Right ventricle myocardium inferior (tissue), 1 donor: ENCODE data around the gene TMBIM1. TPM values are rescaled to one million over a fixed set of nuclear protein-coding genes. Genes with fewer than 3 reads are reported as not detected.

Experiments used
- ATAC-seq: fragments of 200-7000 bp; cut with Tn5 transposase; one replicate; pipeline ENCODE4 v1.9.1; 2020; ENCODE audit warnings: mild to moderate bottlenecking, moderate library complexity
- DNase-seq: peaks from one replicate; pipeline ENCODE4 v3.0.0; 2021; ENCODE audit errors: missing footprints
- intact Hi-C: fragments of 100-400 bp; cut with DNase I; formaldehyde crosslinking; loops from one replicate; pipeline ENCODE4 v1.11.0; 2022
- total RNA-seq: library from RNA; stranded (reverse); fragmentation: NEBNext Ultra II Directional; extraction: Animal tissue kit (Norgen Biotek cat#: 25700); gene quantifications from one replicate; pipeline ENCODE4 v1.2.1, GENCODE V29; 2021
- donor health status: DM: no; HTN: yes; CAD: no; lungs with severe emphysema.

TMBIM1 gene
- total RNA-seq, 1 donor from 2014 or later, result 138 TPM

DNA sequence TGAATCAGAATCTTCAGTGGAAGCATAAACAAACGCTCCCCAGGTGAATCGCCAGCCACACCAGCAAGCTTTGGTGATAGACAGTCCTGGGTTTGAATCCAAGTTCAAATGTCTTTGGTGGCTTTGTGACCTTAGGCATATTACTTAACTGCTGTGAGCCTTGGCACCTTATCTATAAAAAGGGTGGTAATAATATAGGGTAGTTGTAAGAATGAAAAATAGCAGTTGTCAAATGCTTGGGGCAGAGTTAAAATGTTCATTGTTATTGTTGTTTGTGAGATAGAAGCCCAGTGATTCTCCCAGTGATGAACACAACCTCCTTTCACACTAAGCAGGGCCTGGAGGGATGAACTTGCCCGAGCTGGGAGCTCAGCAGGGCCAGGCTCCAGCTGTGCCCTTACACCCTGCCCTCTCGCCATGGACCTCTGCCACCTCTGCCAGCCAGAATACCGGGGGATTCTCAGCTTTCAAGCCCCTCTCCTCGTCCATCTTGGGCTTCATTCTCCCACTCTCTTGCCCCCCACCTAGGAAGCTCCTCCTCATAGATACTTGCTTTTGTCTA lies 6.1 kb upstream of the TMBIM1 start:
- ATAC-seq (no peak), DNase-seq (no peak)
- intact Hi-C loops, result no loop called here

- DNase-seq (no peak), ATAC-seq (no peak)
- intact Hi-C loops, result no loop called here
Observed at GRCh38 chr2:218296847-218297246, 4.5 kb upstream of the TMBIM1 start.

GRCh38 chr2:218296200-218296599 lies 3.9 kb upstream of the TMBIM1 start:
- no peak for ATAC-seq
- no peak for DNase-seq
- intact Hi-C loops, result no loop called here

DNA sequence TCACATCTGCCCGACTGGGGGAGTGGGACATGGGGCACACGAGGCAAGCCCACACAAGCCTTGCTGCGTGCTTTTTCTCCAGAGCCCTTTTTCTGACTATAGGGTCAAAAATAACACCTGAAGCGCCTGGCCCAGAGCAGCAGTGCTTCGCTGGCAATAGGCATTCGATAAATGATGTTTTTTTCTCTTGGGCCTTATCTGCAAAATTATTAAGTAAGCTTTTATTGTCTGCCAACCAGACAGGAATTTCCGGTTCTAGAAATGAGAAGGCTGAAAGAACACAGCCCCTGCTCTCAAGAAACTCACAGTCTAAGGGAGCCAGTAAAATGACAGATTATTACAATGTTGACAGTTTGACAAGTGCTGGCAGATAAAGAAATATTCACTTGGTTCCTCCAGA lies 2.7 kb upstream of the TMBIM1 start:
- ATAC-seq (no peak), DNase-seq (no peak)
- intact Hi-C loops, result no loop called here

DNA sequence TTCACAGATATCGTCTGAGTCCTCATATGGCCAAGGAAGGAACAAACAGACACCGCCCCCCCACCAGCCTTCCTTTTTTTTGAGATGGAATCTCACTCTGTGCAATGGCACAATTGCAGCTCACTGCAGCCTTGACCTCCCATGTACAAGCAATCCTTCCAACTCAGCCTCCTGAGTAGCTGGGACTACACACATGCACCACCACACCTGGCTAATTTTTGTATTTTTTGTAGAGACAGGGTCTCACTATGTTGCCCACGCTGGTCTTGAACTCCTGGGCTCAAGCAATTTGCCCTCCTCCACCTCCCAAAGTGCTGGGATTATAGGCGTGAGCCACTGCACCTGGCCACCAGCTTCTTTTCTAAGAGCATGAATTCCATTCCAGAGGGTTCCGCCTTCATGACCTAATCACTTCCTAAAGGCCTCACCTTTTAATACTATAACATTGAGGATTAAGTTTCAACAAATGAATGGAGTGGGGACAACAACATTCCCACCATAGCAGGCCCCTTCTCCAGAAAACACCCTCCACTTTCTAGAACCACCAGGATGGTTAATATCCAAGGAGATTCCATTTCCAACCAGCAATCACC lies 2.2 kb upstream of the TMBIM1 start:
- intact Hi-C loops, result loop anchor here (5.0 kb wide), 2 partner anchors 73 to 173 kb away; no protein-coding TSS in a partner anchor
- no peak for DNase-seq
- no peak for ATAC-seq

GRCh38 chr2:218293715-218294429 lies 1.6 kb upstream of the TMBIM1 start:
- intact Hi-C loops, result loop anchor here (5.0 kb wide), 2 partner anchors 73 to 173 kb away; no protein-coding TSS in a partner anchor
- ATAC-seq (no peak), DNase-seq (no peak)

DNA sequence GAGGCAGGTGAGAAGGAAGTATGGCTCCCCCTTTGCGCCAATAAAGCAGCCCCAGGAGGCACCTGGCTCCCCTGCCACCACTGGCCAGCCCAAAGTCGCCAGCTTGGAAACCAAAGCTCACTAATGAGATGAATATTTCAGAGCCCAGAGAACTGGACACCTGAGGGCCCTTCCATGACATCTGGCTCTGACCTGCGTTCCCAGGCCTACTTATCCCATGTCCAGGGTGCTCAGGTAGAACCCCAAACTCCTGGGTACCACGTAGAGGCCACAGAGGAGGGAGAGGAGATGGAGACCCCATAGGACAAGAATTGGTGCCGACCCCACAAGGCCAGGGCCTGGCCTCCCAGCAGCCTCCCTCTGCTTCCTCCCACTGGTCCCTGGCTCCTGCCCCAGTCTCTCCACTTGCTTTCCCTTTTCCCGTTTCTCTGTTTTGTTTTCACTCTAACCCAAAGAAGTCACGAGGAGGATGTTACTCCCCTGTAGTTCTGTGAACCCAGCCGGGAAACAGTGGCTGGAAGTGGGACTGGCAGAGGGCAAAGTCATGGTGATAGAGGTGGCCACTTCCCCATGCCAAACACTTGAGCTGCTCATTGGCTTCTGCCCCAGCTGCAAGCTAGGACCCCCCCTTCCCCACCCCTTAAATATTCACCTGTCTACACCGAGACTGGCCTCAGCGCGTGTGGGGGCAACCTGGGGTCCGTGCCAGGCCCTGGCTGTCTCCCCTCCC lies 820 bp downstream of the TMBIM1 start:
- no peak for DNase-seq
- intact Hi-C loops, result loop anchor here (1.0 to 5.0 kb wide), 4 partner anchors 21 to 176 kb away; partner anchors contain the start of genes AAMP and PNKD
- ATAC-seq, result peak; percentile 17

- intact Hi-C loops, result loop anchor here (2.0 to 5.0 kb wide), 3 partner anchors 77 to 177 kb away; no protein-coding TSS in a partner anchor
- no peak for ATAC-seq
- DNase-seq, result no peak
Observed at GRCh38 chr2:218290316-218291261, 1.7 kb downstream of the TMBIM1 start.

DNA sequence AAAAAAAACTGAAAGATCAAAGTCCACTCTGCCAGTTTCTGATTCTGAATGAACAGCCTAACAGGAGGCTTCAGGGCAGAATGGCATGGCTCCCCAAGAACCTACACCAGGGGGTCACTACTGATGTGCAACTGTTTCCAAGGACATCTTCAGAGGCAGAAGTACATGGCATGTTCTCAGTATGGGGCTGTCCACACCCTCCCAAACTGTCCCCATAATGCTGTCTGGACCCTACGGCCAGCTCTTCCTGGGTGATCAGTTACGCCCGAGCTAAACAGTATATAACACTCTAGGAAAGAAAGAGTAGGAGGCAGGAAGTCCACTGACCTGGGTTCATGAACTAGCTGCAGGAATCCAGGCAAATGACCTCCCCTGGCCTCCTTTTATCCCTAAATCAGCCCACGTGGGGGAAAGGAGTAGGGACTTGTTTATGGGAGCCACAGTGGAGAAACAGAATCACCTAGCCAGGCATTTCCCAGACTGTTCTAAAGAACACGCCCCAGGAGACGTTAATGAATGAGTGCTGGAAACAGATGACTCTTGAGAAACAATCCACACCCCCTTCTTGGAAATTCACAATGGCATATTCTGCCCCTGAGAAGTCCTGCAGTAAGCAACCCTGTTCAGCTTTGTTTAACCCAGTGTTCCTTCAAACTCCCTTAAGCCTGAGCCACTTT lies 2.5 kb downstream of the TMBIM1 start:
- no peak for ATAC-seq
- intact Hi-C loops, result loop anchor here (2.0 to 10.0 kb wide), 4 partner anchors 78 to 275 kb away; partner anchors contain the start of genes CNOT9 and USP37

DNA sequence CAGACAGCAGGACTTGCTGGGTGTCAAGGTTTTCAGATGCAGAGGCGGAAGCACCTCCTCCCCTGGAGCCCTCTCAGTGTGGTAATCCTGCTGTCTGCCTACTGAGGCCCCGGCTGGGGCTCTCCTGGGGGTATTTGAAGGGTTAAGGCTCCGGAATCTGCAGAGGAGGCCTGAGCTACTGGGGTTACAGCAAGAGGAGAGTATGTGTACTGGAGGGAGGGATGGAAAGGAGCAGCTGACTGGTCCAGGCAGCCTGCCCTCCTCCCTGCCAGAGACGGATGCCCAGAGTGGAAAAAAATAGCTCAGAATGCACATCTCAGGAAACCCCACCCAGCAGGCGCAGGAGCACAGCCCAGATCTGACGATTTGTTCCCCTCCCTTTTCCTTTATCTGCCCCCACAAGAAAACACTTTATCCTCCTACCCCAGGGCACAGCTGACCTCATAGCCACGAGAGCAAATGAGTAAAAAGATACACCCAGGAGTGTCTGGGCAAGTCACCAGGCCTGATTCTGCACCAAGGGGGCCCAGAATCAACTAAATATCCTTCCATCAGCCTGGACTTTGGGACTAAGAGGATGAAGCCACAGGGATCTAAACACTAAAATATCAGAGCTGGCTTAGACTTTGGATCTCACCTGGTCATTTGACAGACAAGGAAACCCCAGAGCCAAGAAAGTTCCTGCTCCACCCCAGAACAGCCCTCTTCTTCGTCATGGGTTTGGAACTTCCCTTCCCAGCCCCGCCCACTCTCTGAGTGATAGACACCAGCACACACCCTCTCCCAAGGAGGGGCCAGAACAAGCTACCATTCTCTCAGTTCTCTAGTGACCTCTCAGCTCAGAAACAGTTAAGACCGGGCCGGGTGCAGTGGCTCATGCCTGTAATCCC lies 5.5 kb downstream of the TMBIM1 start:
- ATAC-seq (peak; percentile 89), DNase-seq (peak; percentile 93)
- intact Hi-C loops, result loop anchor here (2.0 to 10.0 kb wide), 2 partner anchors 16 to 278 kb away; partner anchors contain the start of genes AAMP, CNOT9, PNKD and USP37

More for the DNA sequence above, 2.5 kb downstream of the TMBIM1 start:
- DNase-seq, result no peak

DNA sequence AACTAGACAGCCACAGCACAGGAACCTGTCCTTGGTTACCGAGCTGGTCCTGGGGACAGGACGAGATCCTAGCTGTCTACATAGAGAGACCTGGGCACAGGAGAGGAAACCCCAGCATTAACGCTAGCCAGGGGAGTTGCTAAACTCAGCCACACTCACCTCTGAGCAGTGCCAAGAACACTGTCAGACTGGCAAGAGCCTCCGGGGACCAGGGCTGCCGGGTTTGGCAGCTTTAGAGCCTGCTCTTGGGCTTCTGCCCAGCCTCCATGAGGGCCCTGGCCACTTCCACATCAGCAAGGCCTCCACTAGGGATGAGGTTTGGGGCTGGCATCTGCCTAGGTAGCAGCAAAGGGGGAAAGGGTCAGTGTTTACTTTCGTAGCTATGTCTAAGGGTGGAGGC lies 6.7 kb downstream of the TMBIM1 start:
- DNase-seq (peak; percentile 77), ATAC-seq (peak; percentile 33)
- intact Hi-C loops, result loop anchor here (2.0 to 10.0 kb wide), 2 partner anchors 15 to 279 kb away; partner anchors contain the start of genes AAMP, CNOT9, PNKD and USP37

GRCh38 chr2:218284106-218284811 lies 8.0 kb downstream of the TMBIM1 start:
- ATAC-seq, result no peak
- no peak for DNase-seq
- intact Hi-C loops, result loop anchor here (10.0 kb wide), 1 partner anchor 281 kb away; the partner anchor contains the start of genes CNOT9 and USP37

DNA sequence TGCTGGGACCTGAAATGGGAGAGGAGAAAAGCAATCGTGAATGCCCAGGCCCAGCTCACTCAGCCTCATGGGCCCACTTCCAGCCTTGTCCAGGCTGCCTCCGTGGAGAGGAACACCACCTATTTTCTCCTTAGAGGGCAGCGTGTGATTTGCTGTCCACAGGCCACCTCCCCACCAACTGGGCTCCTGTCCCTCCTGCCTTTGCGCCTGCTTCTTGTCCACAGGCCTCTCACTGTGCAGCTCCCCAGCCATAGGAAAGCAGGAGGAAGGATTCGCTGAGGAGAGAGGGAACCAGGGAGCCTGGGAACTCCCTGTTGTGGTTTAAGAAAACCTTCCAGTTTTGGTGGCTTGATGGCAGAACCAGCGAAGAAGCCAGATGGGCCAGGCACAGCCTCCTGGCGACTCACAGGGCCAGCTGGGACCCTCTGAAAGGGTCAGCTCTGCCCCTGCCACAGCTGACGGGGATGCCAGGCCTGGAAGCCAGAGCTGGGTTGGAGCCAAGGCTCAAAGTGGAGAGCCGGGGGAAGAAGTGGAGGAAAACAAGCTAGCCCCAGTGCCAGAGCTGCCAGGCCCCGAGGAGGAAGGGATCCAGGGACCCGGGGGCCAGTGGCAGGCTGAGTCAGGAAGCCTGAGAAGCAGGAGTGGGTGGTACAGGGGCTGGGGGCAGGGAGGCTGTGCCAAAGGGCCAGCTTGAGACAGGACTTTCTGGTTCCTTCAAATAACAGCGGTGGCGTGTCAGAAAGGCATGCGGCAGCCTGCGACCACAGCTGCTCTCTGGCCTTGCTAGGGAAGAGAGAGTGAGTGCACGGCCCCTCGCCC lies 9.9 kb downstream of the TMBIM1 start:
- peak; percentile 4 for ATAC-seq
- no peak for DNase-seq
- intact Hi-C loops, result loop anchor here (10.0 kb wide), 1 partner anchor 282 kb away; the partner anchor contains the start of genes CNOT9 and USP37

DNA sequence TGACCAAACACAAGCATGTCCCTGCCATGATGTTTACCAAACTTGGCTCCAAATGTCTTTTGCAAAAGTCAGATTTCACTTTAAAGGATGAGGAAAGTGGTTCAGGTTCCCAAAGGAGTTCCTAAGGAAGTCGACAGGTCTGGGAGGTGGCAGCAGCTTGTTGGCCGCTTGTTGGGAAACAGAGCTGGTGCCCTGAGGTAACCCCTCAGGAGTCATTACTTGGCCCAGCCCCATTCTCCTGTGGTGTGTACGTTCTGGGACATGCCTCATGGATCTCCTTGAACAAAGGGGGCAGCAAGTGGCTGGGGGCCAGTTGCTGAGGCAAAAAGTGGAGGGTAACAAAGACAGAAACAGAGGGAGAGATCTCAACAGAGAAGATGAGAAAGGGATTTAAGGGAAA lies 10.9 kb downstream of the TMBIM1 start:
- intact Hi-C loops, result loop anchor here (10.0 kb wide), 1 partner anchor 283 kb away; the partner anchor contains the start of genes CNOT9 and USP37
- DNase-seq (no peak), ATAC-seq (peak; percentile 29)
